Measurements from ENCODE around the gene NELFB.
A peak's percentile ranks its signal among the peaks of the same experiment; 100 is the strongest.

Gene NELFB

GRCh38 chr9:137254624-137255447, at the start of gene NELFB:
TSS of gene NELFB (plus strand) at chr9:137255327.
- peak; percentile 93 to 94 for DNase-seq

- DNase-seq, result no peak
Observed at GRCh38 chr9:137206602-137207001, 48.5 kb upstream of the NELFB start.

GRCh38 chr9:137211532-137211931, 43.6 kb upstream of the NELFB start:
- DNase-seq, result no peak

GRCh38 chr9:137212520-137212919, 42.6 kb upstream of the NELFB start:
- no peak for DNase-seq

- DNase-seq, result no peak
Observed at GRCh38 chr9:137213160-137214060, 41.7 kb upstream of the NELFB start.

GRCh38 chr9:137214620-137215019, 40.5 kb upstream of the NELFB start:
- DNase-seq, result no peak

- DNase-seq, result no peak
Observed at GRCh38 chr9:137215196-137215986, 39.7 kb upstream of the NELFB start.

GRCh38 chr9:137216188-137216965, 38.8 kb upstream of the NELFB start:
- DNase-seq, result no peak

- no peak for DNase-seq
Observed at GRCh38 chr9:137217276-137218211, 37.6 kb upstream of the NELFB start.

- DNase-seq, result no peak
Observed at GRCh38 chr9:137218212-137218753, 36.8 kb upstream of the NELFB start.

- DNase-seq, result no peak
Observed at GRCh38 chr9:137218754-137219271, 36.3 kb upstream of the NELFB start.

GRCh38 chr9:137219757-137220316, 35.3 kb upstream of the NELFB start:
- DNase-seq, result no peak

- DNase-seq, result no peak
Observed at GRCh38 chr9:137220317-137221094, 34.6 kb upstream of the NELFB start.

- no peak for DNase-seq
Observed at GRCh38 chr9:137221095-137221505, 34.0 kb upstream of the NELFB start.

GRCh38 chr9:137221506-137222111, 33.5 kb upstream of the NELFB start:
- no peak for DNase-seq

GRCh38 chr9:137222190-137223077, 32.7 kb upstream of the NELFB start, which contains the start of gene RNF208:
TSS of gene RNF208 (minus strand) at chr9:137222240. CDS start at chr9:137221212, 1,028 bp downstream.
- DNase-seq, result no peak
